Measurements from ENCODE around the gene CD3G.
A peak's percentile ranks its signal among the peaks of the same experiment; 100 is the strongest.

Gene CD3G

GRCh38 chr11:118328745-118329144 lies 15.4 kb upstream of the CD3G start:
- DNase-seq = no peak

- no peak for DNase-seq
Measured at GRCh38 chr11:118334745-118335144, 9.4 kb upstream of the CD3G start.

GRCh38 chr11:118338637-118339061 lies 5.5 kb upstream of the CD3G start:
- no peak for DNase-seq

- no peak for DNase-seq
Measured at GRCh38 chr11:118339281-118339961, 4.7 kb upstream of the CD3G start.

GRCh38 chr11:118340449-118340848 lies 3.7 kb upstream of the CD3G start:
- DNase-seq = no peak

- no peak for DNase-seq
Measured at GRCh38 chr11:118341261-118341660, 2.9 kb upstream of the CD3G start.

- DNase-seq = no peak
Measured at GRCh38 chr11:118341815-118342489, 2.2 kb upstream of the CD3G start.

- DNase-seq = no peak
Measured at GRCh38 chr11:118342503-118343161, 1.5 kb upstream of the CD3G start, which contains the start of gene CD3D. TSS of gene CD3D (minus strand) at chr11:118342705. CDS start at chr11:118342607, 98 bp downstream.

- DNase-seq = no peak
Measured at GRCh38 chr11:118343248-118343647, 896 bp upstream of the CD3G start.

GRCh38 chr11:118349475-118349874 lies 5.3 kb downstream of the CD3G start:
- DNase-seq = no peak

GRCh38 chr11:118353084-118353710 lies 9.1 kb downstream of the CD3G start:
- DNase-seq = peak in 1 of 2 experiments; percentile 9

GRCh38 chr11:118358071-118358470 lies 13.9 kb downstream of the CD3G start:
- no peak for DNase-seq

- DNase-seq = peak; percentile 56 to 77
Measured at GRCh38 chr11:118359295-118359958, 15.3 kb downstream of the CD3G start, which contains the start of gene UBE4A. TSS of gene UBE4A (plus strand) at chr11:118359600. CDS start at chr11:118365081, 5,481 bp downstream.

GRCh38 chr11:118364956-118365615 lies 20.9 kb downstream of the CD3G start:
- no peak for DNase-seq

GRCh38 chr11:118366287-118366686 lies 22.1 kb downstream of the CD3G start:
- no peak for DNase-seq

- DNase-seq = no peak
Measured at GRCh38 chr11:118370774-118371173, 26.6 kb downstream of the CD3G start.

- no peak for DNase-seq
Measured at GRCh38 chr11:118373263-118373662, 29.1 kb downstream of the CD3G start.

- DNase-seq = no peak
Measured at GRCh38 chr11:118373871-118374270, 29.7 kb downstream of the CD3G start.

- no peak for DNase-seq
Measured at GRCh38 chr11:118374729-118375128, 30.6 kb downstream of the CD3G start.

- DNase-seq = no peak
Measured at GRCh38 chr11:118375978-118376377, 31.8 kb downstream of the CD3G start.

- no peak for DNase-seq
Measured at GRCh38 chr11:118379497-118379896, 35.4 kb downstream of the CD3G start.

GRCh38 chr11:118380571-118380970 lies 36.4 kb downstream of the CD3G start:
- no peak for DNase-seq
